Measurements from ENCODE around the gene TRPM3. TPM values are rescaled to one million over a fixed set of nuclear protein-coding genes. Genes with fewer than 3 reads are reported as not detected.

TRPM3 gene
- total RNA-seq, 3 donors from 2014 or later (not counting 1 experiment from before 2014, with no cell fraction given) = not detected

- no peak for TF ChIP-seq CTCF (IDR thresholded peaks at IDR 0.05)
- Mint-ChIP-seq H3K4me1 (no peaks in the 10 kb centered on the region), H3K36me3 (no peaks in the 10 kb centered on the region), H3K27ac (no peak overlapping the region), H3K27me3 (ENCODE audit: low read depth in 2 of 2) (peaks cover 10 to 20% of the 10 kb centered on the region in 2 donors), H3K9me3 (no peaks in the 10 kb centered on the region), H3K4me3 (no peak overlapping the region)
- Histone ChIP-seq H3K27me3 (ENCODE audit: control insufficient read depth, insufficient read depth, low read length) (no peaks in the 10 kb centered on the region), H3K36me3 (ENCODE audit: control insufficient read depth, insufficient read depth, low read length) (no peaks in the 10 kb centered on the region), H3K4me3 (ENCODE audit: low read length) (no peak overlapping the region), H3K27ac (ENCODE audit: low read length) (no peak overlapping the region), H3K4me1 (ENCODE audit: control insufficient read depth, insufficient read depth, low read length) (no peaks in the 10 kb centered on the region), H3K9me3 (ENCODE audit: control insufficient read depth, insufficient read depth, low read length) (no peaks in the 10 kb centered on the region)
- DNase-seq = no peak
- intact Hi-C loops (cut with micrococcal nuclease) = no loop called here
- 86% methylated on average over 10 of the region's 11 CpGs for WGBS (ENCODE audit: insufficient coverage)
- no peak for ATAC-seq
Observed at GRCh38 chr9:70588381-70588780, 533.0 kb downstream of the TRPM3 start.

- no peaks in the 10 kb centered on the region for H3K27me3 ChIP-seq (ENCODE audit: control insufficient read depth, insufficient read depth, low read length)
- WGBS (ENCODE audit: insufficient coverage) = 80% methylated on average over 3 of the region's 3 CpGs
- no peak overlapping the region for H3K27ac ChIP-seq (ENCODE audit: low read length)
- no peaks in the 10 kb centered on the region for H3K9me3 ChIP-seq (ENCODE audit: control insufficient read depth, insufficient read depth, low read length)
- H3K4me1 ChIP-seq (ENCODE audit: control insufficient read depth, insufficient read depth, low read length) = no peaks in the 10 kb centered on the region
- no peak for DNase-seq
- intact Hi-C loops (cut with micrococcal nuclease) = no loop called here
- no peak for TF ChIP-seq CTCF (IDR thresholded peaks at IDR 0.05)
- H3K36me3 ChIP-seq (ENCODE audit: control insufficient read depth, insufficient read depth, low read length) = no peaks in the 10 kb centered on the region
- no peak overlapping the region for H3K4me3 ChIP-seq (ENCODE audit: low read length)
- H3K4me1 Mint-ChIP-seq = no peaks in the 10 kb centered on the region
- no peak for ATAC-seq
- peaks cover 10 to 20% of the 10 kb centered on the region in 2 donors for H3K27me3 Mint-ChIP-seq (ENCODE audit: low read depth in 2 of 2)
- no peak overlapping the region for H3K27ac Mint-ChIP-seq
- no peaks in the 10 kb centered on the region for H3K9me3 Mint-ChIP-seq
- H3K4me3 Mint-ChIP-seq = no peak overlapping the region
- no peaks in the 10 kb centered on the region for H3K36me3 Mint-ChIP-seq
Observed at GRCh38 chr9:70587201-70587600, 534.2 kb downstream of the TRPM3 start.

- no peak for TF ChIP-seq CTCF (IDR thresholded peaks at IDR 0.05)
- no peak for ATAC-seq
- Mint-ChIP-seq H3K4me3 (no peak overlapping the region), H3K36me3 (no peaks in the 10 kb centered on the region), H3K27ac (no peak overlapping the region), H3K9me3 (no peaks in the 10 kb centered on the region), H3K27me3 (ENCODE audit: low read depth in 2 of 2) (peaks cover 10 to 20% of the 10 kb centered on the region in 2 donors), H3K4me1 (no peaks in the 10 kb centered on the region)
- DNase-seq = no peak
- WGBS (ENCODE audit: insufficient coverage) = 94% methylated on average over 4 of the region's 4 CpGs
- Histone ChIP-seq H3K9me3 (ENCODE audit: control insufficient read depth, insufficient read depth, low read length) (no peaks in the 10 kb centered on the region), H3K27me3 (ENCODE audit: control insufficient read depth, insufficient read depth, low read length) (no peaks in the 10 kb centered on the region), H3K27ac (ENCODE audit: low read length) (no peak overlapping the region), H3K4me3 (ENCODE audit: low read length) (no peak overlapping the region), H3K36me3 (ENCODE audit: control insufficient read depth, insufficient read depth, low read length) (no peaks in the 10 kb centered on the region), H3K4me1 (ENCODE audit: control insufficient read depth, insufficient read depth, low read length) (no peaks in the 10 kb centered on the region)
- intact Hi-C loops (cut with micrococcal nuclease) = no loop called here
Observed at GRCh38 chr9:70586476-70586875, 534.9 kb downstream of the TRPM3 start.

GRCh38 chr9:70581955-70582350 lies 539.5 kb downstream of the TRPM3 start:
- ATAC-seq (no peak), DNase-seq (no peak)
- Mint-ChIP-seq H3K4me3 (no peak overlapping the region), H3K27ac (no peak overlapping the region), H3K9me3 (no peaks in the 10 kb centered on the region), H3K27me3 (ENCODE audit: low read depth in 2 of 2) (peaks cover under 1 to 6% of the 10 kb centered on the region in 2 donors), H3K36me3 (no peaks in the 10 kb centered on the region), H3K4me1 (no peaks in the 10 kb centered on the region)
- no peaks in the 10 kb centered on the region for H3K9me3 ChIP-seq (ENCODE audit: control insufficient read depth, insufficient read depth, low read length)
- H3K27ac ChIP-seq (ENCODE audit: low read length) = no peak overlapping the region
- H3K4me3 ChIP-seq (ENCODE audit: low read length) = no peak overlapping the region
- no peaks in the 10 kb centered on the region for H3K4me1 ChIP-seq (ENCODE audit: control insufficient read depth, insufficient read depth, low read length)
- no peak for TF ChIP-seq CTCF (IDR thresholded peaks at IDR 0.05)
- H3K27me3 ChIP-seq (ENCODE audit: control insufficient read depth, insufficient read depth, low read length) = no peaks in the 10 kb centered on the region
- no peaks in the 10 kb centered on the region for H3K36me3 ChIP-seq (ENCODE audit: control insufficient read depth, insufficient read depth, low read length)
- intact Hi-C loops (cut with micrococcal nuclease) = no loop called here
- WGBS (ENCODE audit: insufficient coverage) = no CpG with 5 or more reads among the region's 2 CpGs
